ENCODE measurements around the gene KCNJ16. TPM values are rescaled to one million over a fixed set of nuclear protein-coding genes. Genes with fewer than 3 reads are reported as not detected.

KCNJ16 gene
- total and polyA plus RNA-seq, 2 experiments from 2014 or later, result not detected

DNA sequence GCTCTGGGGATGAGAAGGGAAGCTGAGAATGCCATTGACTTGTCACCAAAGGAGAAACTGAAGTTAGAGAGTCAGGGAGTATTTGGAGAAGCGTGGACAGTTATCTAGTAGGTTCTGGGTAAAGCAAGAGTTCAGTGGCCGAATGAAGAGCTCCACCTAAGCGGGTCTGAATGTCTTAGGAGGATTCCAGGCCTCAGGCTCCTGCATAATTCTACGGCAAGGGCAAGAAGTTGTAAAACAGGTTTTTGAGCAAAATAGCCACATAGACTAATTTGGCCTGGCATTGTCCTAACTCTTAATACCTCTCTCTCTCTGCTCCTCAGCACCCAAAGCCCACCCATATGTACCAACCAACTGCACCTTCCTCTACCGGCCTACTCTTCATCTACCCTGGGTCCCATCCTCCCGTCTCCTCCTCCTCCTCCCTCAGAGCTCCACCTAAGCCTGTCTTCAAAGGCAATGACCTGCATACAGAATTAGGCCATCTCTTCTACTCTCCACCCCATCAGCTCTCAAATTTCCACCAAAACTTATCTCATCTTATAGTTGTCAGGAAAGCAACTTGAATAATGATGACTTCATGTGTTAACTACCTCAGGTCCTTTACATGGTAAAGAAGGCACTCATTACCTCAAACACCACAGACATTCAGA, 52.3 kb downstream of the KCNJ16 start:
- DNase-seq, result no peak
- no peaks in the 10 kb centered on the region for H4K20me1 ChIP-seq (ENCODE audit: insufficient read depth)
- no peaks in the 10 kb centered on the region for H3K79me2 ChIP-seq (ENCODE audit: insufficient read depth)
- no peak overlapping the region for H3K4me3 ChIP-seq
- no peak overlapping the region for H3K27ac ChIP-seq
- no peak overlapping the region for H2AFZ ChIP-seq
- no peaks in the 10 kb centered on the region for H3K27me3 ChIP-seq (replicated peaks; ENCODE audit: insufficient read depth)
- H3K4me2 ChIP-seq (ENCODE audit: unreplicated experiment), result no peak overlapping the region
- H3K9me3 ChIP-seq (ENCODE audit: low read depth), result no peaks in the 10 kb centered on the region
- TF ChIP-seq EZH2phosphoT487 (IDR thresholded peaks at IDR 0.05; ENCODE audit: insufficient read depth, low read depth) (no peak), EZH2 (IDR thresholded peaks at IDR 0.05; ENCODE audit: insufficient read depth, poor library complexity, severe bottlenecking) (no peak)
- no peak overlapping the region for H3K9ac ChIP-seq
- H3K36me3 ChIP-seq (ENCODE audit: low read depth), result no peaks in the 10 kb centered on the region
- in situ Hi-C loops (cut with MboI), result no loop called here
- no peaks in the 10 kb centered on the region for H3K9me2 ChIP-seq (ENCODE audit: insufficient read depth)
- no peaks in the 10 kb centered on the region for H3F3A ChIP-seq (ENCODE audit: insufficient read depth)
- 86 to 95% methylated on average over 6 of the region's 6 CpGs for WGBS, 2 experiments (ENCODE audit: low coverage in 1 of 2, low lambda C conversion rate in 2 of 2, missing lambda C conversion rate in 2 of 2)
- no peaks in the 10 kb centered on the region for H3K4me1 ChIP-seq (ENCODE audit: insufficient read depth)

DNA sequence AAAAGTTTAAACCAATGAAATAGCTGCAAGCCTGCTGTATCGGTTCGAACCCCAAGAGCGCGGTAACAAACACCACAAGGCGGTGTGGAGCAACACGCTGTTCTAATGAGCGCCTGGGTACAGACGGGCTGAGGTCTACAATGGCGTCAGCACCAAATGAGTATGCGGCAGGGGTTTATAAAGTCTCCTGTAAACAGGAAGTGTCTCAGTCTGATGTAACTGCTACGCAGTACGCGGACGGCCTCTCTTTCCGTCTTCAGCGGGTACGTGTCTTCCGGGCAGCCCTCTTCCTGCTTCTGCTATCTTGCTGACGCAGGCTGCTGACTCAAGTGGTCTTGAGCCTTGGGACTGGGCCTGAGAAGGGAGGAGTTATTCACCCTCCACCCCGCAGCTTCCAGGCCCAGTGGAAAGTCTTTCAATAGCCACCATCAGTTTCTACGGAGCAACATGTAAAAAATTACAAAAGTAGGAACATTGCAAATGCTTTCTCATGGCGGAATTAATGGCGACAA, 53.8 kb downstream of the KCNJ16 start:
- H3K4me1 ChIP-seq (ENCODE audit: insufficient read depth), result no peaks in the 10 kb centered on the region
- H3K9ac ChIP-seq, result no peak overlapping the region
- in situ Hi-C loops (cut with MboI), result no loop called here
- no peak overlapping the region for H3K4me3 ChIP-seq
- no peaks in the 10 kb centered on the region for H3K9me3 ChIP-seq (ENCODE audit: low read depth)
- H4K20me1 ChIP-seq (ENCODE audit: insufficient read depth), result no peaks in the 10 kb centered on the region
- no peaks in the 10 kb centered on the region for H3K79me2 ChIP-seq (ENCODE audit: insufficient read depth)
- no peak overlapping the region for H3K4me2 ChIP-seq (ENCODE audit: unreplicated experiment)
- H2AFZ ChIP-seq, result no peak overlapping the region
- no peak for DNase-seq
- 95 to 96% methylated on average over 23 of the region's 23 CpGs for WGBS, 2 experiments (ENCODE audit: low coverage in 1 of 2, low lambda C conversion rate in 2 of 2, missing lambda C conversion rate in 2 of 2)
- H3K27me3 ChIP-seq (replicated peaks; ENCODE audit: insufficient read depth), result no peaks in the 10 kb centered on the region
- no peaks in the 10 kb centered on the region for H3K36me3 ChIP-seq (ENCODE audit: low read depth)
- no peaks in the 10 kb centered on the region for H3F3A ChIP-seq (ENCODE audit: insufficient read depth)
- TF ChIP-seq EZH2 (IDR thresholded peaks at IDR 0.05; ENCODE audit: insufficient read depth, poor library complexity, severe bottlenecking) (no peak), EZH2phosphoT487 (IDR thresholded peaks at IDR 0.05; ENCODE audit: insufficient read depth, low read depth) (no peak)
- no peaks in the 10 kb centered on the region for H3K9me2 ChIP-seq (ENCODE audit: insufficient read depth)
- H3K27ac ChIP-seq, result no peak overlapping the region

DNA sequence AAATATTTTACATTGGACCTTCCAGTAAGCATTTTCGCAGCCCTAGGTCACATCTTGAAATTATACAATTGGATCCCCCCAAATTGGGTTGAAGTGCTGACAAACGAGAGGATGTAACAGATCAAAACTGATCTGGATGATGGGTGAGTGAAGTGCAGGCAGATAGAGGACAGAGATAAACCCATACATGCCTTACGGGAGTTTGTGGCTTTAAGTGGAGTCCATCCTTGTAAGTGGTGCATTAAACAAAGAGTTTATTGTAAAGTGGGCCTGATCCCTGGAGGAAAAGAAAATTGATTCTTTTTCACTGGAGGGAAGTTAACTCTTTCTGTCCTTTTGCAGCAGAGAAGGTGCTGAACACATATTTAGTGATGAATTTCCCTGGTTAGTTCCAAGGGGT, 55.3 kb downstream of the KCNJ16 start:
- 75 to 79% methylated on average over 3 of the region's 3 CpGs for WGBS, 2 experiments (ENCODE audit: low coverage in 1 of 2, low lambda C conversion rate in 2 of 2, missing lambda C conversion rate in 2 of 2)
- Histone ChIP-seq H3K9me3 (ENCODE audit: low read depth) (no peaks in the 10 kb centered on the region), H3K9ac (no peak overlapping the region)

DNA sequence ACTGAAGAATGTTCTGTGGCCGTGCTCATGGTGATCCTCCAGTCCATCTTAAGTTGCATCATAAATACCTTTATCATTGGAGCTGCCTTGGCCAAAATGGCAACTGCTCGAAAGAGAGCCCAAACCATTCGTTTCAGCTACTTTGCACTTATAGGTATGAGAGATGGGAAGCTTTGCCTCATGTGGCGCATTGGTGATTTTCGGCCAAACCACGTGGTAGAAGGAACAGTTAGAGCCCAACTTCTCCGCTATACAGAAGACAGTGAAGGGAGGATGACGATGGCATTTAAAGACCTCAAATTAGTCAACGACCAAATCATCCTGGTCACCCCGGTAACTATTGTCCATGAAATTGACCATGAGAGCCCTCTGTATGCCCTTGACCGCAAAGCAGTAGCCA, 57.5 kb downstream of the KCNJ16 start:
- WGBS, 2 experiments (ENCODE audit: low coverage in 1 of 2, low lambda C conversion rate in 2 of 2, missing lambda C conversion rate in 2 of 2), result 91 to 94% methylated on average over 11 of the region's 11 CpGs
- in situ Hi-C loops (cut with MboI), result no loop called here
- no peak for TF ChIP-seq EZH2phosphoT487 (IDR thresholded peaks at IDR 0.05; ENCODE audit: insufficient read depth, low read depth)
- TF ChIP-seq EZH2 (IDR thresholded peaks at IDR 0.05; ENCODE audit: insufficient read depth, poor library complexity, severe bottlenecking), result no peak

More for the DNA sequence above, 55.3 kb downstream of the KCNJ16 start:
- Histone ChIP-seq H4K20me1 (ENCODE audit: insufficient read depth) (no peaks in the 10 kb centered on the region), H3K79me2 (ENCODE audit: insufficient read depth) (no peaks in the 10 kb centered on the region), H3K27ac (no peak overlapping the region), H3F3A (ENCODE audit: insufficient read depth) (no peaks in the 10 kb centered on the region), H3K9me2 (ENCODE audit: insufficient read depth) (no peaks in the 10 kb centered on the region), H3K36me3 (ENCODE audit: low read depth) (no peaks in the 10 kb centered on the region), H3K4me2 (ENCODE audit: unreplicated experiment) (no peak overlapping the region), H3K27me3 (replicated peaks; ENCODE audit: insufficient read depth) (no peaks in the 10 kb centered on the region), H3K4me1 (ENCODE audit: insufficient read depth) (no peaks in the 10 kb centered on the region), H2AFZ (no peak overlapping the region), H3K4me3 (no peak overlapping the region)
- no peak for TF ChIP-seq EZH2 (IDR thresholded peaks at IDR 0.05; ENCODE audit: insufficient read depth, poor library complexity, severe bottlenecking)
- DNase-seq, result no peak
- in situ Hi-C loops (cut with MboI), result no loop called here

More for the DNA sequence above, 57.5 kb downstream of the KCNJ16 start:
- Histone ChIP-seq H3F3A (ENCODE audit: insufficient read depth) (peaks cover 7% of the 10 kb centered on the region), H3K36me3 (ENCODE audit: low read depth) (no peaks in the 10 kb centered on the region), H3K27me3 (replicated peaks; ENCODE audit: insufficient read depth) (no peaks in the 10 kb centered on the region), H3K4me2 (ENCODE audit: unreplicated experiment) (no peak overlapping the region), H3K27ac (no peak overlapping the region), H3K4me1 (ENCODE audit: insufficient read depth) (peaks cover 8% of the 10 kb centered on the region), H2AFZ (no peak overlapping the region), H3K9me3 (ENCODE audit: low read depth) (no peaks in the 10 kb centered on the region), H3K79me2 (ENCODE audit: insufficient read depth) (no peaks in the 10 kb centered on the region), H4K20me1 (ENCODE audit: insufficient read depth) (no peaks in the 10 kb centered on the region), H3K9ac (no peak overlapping the region), H3K9me2 (ENCODE audit: insufficient read depth) (no peaks in the 10 kb centered on the region), H3K4me3 (no peak overlapping the region)
- no peak for DNase-seq
